HG03378 (cell line): ENCODE measurements around the gene ZNF578.
"Not testable (repeated sequence)": the region's sequence is repeated elsewhere in the genome, so short reads cannot be mapped to it uniquely, and the experiment has no call there.

ENCODE experiments used
- ATAC-seq: cut with Tn5 transposase; IDR thresholded peaks from one replicate; pipeline ENCODE4 v1.9.1; 2021; ENCODE audit warnings: mild to moderate bottlenecking, moderate library complexity; ENCODE audit not compliant: unreplicated experiment

Gene ZNF578

GRCh38 chr19:52507266-52507665 lies 53.9 kb downstream of the ZNF578 start:
- no peak for ATAC-seq

DNA sequence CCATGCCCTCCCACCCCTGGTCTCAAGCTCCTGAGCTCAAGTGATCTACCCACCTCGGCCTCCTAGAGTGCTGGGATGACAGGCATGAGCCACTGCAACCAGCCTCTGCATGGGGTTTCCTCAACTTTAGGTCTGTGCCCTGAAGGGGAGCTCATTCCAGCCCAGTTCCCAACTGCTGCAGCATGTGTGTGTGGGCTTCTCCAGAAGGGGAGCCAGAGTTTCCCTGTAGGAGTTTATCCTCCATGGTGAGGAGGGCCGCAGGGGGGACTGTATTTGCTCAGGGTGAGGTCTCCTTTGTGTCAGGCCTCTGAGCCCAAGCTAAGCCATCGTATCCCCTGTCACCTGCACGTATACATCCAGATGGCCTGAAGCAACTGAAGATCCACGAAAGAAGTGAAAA lies 62.8 kb downstream of the ZNF578 start:
- ATAC-seq: no peak

GRCh38 chr19:52518646-52519045 lies 65.3 kb downstream of the ZNF578 start:
- ATAC-seq: no peak

DNA sequence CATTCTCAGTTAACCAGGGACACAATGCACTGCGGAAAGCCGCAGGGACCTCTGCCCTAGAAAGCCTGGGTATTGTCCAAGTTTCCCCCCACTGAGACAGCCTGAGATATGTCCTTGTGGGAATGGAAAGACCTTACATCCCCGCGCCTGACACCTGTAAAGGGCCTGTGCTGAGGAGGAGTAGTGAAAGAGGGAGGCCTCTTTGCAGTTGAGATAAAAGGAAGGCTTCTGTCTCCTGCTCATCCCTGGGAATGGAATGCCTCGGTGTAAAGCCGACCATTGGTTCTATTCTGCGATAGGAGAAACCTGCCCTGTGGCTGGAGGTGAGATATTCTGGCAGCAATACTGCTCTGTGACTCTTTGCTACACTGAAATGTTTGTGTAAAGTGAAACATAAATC lies 65.8 kb downstream of the ZNF578 start:
- ATAC-seq: not testable (repeated sequence)

DNA sequence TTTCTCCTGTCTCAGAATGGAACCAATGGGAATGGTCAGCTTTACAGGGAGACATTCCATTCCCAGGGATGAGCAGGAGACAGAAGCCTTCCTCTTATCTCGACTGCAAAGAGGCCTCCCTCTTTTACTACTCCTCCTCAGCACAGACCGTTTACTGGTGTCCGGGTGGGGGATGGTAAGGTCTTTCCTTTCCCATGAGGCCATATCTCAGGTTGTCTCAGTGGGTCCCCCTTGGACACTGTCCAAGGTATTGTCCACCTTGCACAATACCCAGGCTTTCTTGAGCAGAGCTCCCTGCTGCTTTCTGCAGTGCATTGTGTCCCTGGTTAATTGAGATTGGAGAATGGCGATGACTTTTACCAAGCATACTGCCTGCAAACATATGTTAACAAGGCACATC lies 66.7 kb downstream of the ZNF578 start:
- no peak for ATAC-seq

GRCh38 chr19:52522551-52522950 lies 69.2 kb downstream of the ZNF578 start:
- no peak for ATAC-seq

- no peak for ATAC-seq
These were observed 70.7 kb downstream of the ZNF578 start for GRCh38 chr19:52524086-52524485.

- peak; percentile 76 for ATAC-seq
These were observed 74.0 kb downstream of the ZNF578 start, which contains the start of gene ZNF808 for GRCh38 chr19:52527134-52527955. ZNF808 (plus strand) TSS chr19:52527668; CDS start chr19:52543285, 15,617 bp downstream.

DNA sequence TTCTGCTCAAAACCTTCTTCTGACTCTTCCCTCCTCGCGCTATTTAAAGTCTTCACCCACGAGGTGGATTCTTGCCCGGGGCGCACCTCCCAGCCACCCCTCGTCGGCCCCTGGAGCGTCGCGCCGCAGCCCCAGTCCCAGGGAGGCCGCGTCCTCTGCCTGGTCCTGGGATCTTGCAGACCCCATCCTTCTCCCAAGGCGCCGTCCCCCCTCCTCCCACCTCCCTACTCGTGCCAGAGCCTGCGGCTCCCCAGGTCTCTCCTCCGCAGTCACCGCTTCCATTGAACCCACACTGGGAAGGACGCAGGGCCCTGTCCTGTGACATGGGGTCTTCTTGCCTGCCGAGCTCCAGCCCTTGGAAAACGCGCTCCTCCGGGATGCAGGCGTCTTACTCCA lies 74.6 kb downstream of the ZNF578 start:
- ATAC-seq: peak; percentile 7

- no peak for ATAC-seq
These were observed 79.1 kb downstream of the ZNF578 start for GRCh38 chr19:52532480-52532879.

GRCh38 chr19:52533901-52534300 lies 80.5 kb downstream of the ZNF578 start:
- ATAC-seq: no peak

DNA sequence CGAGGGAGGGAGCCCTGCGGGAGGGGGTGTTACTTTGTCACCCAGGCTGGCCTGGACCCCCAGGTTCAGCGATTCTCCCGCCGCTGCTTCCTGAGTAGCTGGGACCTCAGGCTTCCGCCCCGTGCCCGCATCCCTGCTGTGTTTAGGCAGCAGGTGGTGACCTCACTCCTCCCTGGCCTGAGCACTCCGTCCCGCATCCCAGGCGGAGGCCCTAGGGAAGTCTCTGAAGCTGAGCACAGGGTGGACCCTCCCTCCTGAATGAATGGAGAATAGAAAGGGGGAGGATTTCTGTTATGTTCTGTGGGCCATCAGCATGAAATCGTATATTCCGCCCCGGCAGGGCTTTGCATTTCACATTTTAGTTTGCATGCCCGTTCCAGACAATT lies 82.0 kb downstream of the ZNF578 start:
- ATAC-seq: not testable (repeated sequence)

DNA sequence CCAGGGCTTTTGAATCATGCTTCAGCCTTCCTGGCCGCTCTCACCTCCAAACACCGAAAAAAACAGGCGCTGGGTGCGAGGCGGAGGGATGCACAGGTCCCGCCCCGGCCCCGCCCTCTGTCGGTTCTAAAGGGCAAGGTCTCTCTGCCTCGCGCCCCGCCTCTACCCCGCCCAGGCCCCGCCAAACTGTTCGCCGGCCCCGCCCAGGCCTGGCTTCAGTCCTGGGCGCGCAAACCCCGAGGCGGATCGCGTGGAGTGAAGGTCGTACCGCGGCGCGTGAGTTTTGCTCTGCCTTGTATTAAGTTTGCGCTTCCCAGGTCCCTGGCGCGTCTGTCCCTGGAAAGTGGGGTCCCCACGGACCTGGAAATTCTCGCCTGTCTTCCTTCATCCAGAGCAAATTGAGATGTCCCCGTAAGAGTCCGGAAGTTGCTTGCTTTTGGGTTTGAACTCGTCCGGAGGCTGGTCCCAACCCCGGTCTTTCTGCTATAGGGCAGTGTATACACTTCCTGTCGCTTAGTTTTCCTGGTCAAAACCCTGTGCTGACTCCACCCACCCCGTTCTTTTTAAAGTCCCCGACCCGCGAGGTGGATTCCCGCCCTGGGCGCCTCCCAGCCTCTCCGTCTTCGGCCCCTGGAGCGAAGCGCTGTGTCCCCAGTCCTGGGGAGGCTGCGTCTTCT lies 82.6 kb downstream of the ZNF578 start:
- peak; percentile 67 for ATAC-seq

GRCh38 chr19:52536448-52536800 lies 83.1 kb downstream of the ZNF578 start:
- ATAC-seq: peak; percentile 32

DNA sequence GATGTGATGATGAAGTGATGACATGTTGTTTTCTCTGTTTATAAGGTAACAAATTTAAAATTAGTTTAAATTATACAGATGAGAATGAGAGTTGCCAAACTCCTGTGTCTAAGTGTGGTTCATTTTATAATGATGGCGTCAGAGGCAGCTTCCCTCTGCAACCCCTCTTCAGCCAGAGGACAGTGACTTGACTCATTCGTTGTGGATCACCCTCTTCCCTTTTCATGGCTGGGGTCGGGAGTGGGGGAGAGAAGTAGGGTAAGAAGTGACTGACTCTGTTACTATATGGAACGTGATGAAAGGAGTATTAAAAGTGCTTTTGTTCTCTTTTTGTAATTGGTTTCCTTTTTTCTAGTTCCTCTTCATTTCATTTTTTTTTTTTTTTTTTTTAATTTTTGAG lies 85.5 kb downstream of the ZNF578 start:
- not testable (repeated sequence) for ATAC-seq

GRCh38 chr19:52541176-52541575 lies 87.8 kb downstream of the ZNF578 start:
- ATAC-seq: not testable (repeated sequence)

DNA sequence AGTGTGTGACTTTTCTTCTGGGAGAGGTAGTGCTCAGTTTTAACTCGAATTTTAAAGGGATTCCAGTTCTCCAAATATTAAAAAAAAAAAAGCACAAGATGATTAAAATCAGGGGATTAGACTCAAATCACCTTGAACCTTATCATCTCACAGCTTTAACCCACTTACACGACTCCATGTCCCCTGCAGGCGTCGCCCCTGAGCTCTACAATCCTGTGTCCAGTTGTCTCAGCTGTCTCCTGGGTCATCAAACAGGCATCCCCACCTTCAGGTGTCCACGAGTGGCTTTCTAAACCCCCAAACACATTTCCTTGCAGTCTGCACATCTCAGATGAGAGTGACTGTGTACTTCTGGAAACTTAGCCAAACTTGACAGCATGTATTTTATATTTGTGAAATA lies 88.3 kb downstream of the ZNF578 start:
- no peak for ATAC-seq

DNA sequence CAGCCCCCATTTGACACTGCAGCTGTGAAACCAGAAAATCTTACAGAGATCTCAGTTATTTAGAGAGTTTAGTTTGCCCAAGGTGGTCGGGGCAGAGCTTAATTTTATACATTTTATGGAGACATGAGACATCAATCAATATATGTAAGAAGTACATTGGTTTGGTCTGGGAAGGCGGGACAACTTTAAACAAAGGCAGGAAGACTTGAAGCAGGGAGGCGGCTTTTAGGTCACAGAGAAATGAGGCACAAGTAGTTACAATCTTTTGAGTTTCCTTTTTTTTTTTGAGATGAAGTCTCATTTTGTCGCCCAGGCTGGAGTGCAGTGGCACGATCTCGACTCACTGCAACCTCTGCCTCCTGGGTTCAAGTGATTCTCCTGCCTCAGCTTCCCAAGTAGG lies 89.2 kb downstream of the ZNF578 start:
- not testable (repeated sequence) for ATAC-seq

- no peak for ATAC-seq
These were observed 89.8 kb downstream of the ZNF578 start for GRCh38 chr19:52542984-52543664.

GRCh38 chr19:52554216-52554971 lies 101.0 kb downstream of the ZNF578 start:
- ATAC-seq: no peak
